Psoas muscle (tissue), 8 donors: Measurements from ENCODE around the gene TMEM185B. TPM values are rescaled to one million over a fixed set of nuclear protein-coding genes. Genes with fewer than 3 reads are reported as not detected.

Experiments used
- ATAC-seq, 4 donors: fragments of 200-7000 bp; cut with Tn5 transposase; one replicate each; pipeline ENCODE4 v1.9.1; 2020; ENCODE audit warnings: moderate library complexity in 3 of 4, mild to moderate bottlenecking in 2 of 4
- DNase-seq, 2 donors: peaks; one replicate each; pipeline ENCODE4 v3.0.0-alpha.2; 2020
- H3K27ac ChIP-seq: fragments of 200-600 bp; one replicate; pipeline ENCODE4 v1.8.0; 2022
- H3K27me3 ChIP-seq, 3 donors: fragments of 200-600 bp in 1 of 3; one replicate each; pipeline versions ENCODE4 v1.6.1 to v1.8.0; 2013 to 2022; ENCODE audit warnings: low read length in 2 of 3, mild to moderate bottlenecking in 2 of 3, moderate library complexity in 1 of 3; ENCODE audit not compliant: insufficient read depth in 3 of 3
- H3K36me3 ChIP-seq, 2 donors: fragments of 200-600 bp in 1 of 2; one replicate each; pipeline versions ENCODE4 v1.6.1 to v1.8.0; 2013 to 2022; ENCODE audit warnings: low read depth in 1 of 2, mild to moderate bottlenecking in 1 of 2, moderate library complexity in 1 of 2; ENCODE audit not compliant: insufficient read depth in 1 of 2
- H3K4me1 ChIP-seq: fragments of 200-600 bp; one replicate; pipeline ENCODE4 v1.8.0; 2022
- H3K4me3 ChIP-seq: fragments of 200-600 bp; one replicate; pipeline ENCODE4 v1.8.0; 2022; ENCODE audit warnings: mild to moderate bottlenecking
- H3K9me3 ChIP-seq: fragments of 200-600 bp; one replicate; pipeline ENCODE4 v1.8.0; 2022
- WGBS, 3 donors: extraction: QIAGEN DNeasy Blood & Tissue Kit; methylation state at CpG; one replicate each; pipeline versions ENCODE4 v1.1.6 to v1.1.7; 2013; 5-methylcytosine and 5-hydroxymethylcytosine counted together
- intact Hi-C, 2 donors: fragments of 100-400 bp; cut with DNase I; formaldehyde crosslinking; loops; one replicate each; pipeline versions ENCODE4 v1.11.0 to v1.14.2; 2022
- polyA plus RNA-seq, 3 donors: library from polyadenylated mRNA; stranded (reverse); fragments of 200-250 nt; gene quantifications; one replicate each; pipeline ENCODE4 v1.2.3, GENCODE V29; 2013
- total RNA-seq, 4 donors: library from RNA; stranded (reverse); fragmentation: NEBNext Ultra II Directional in 2 of 4; extraction: Animal tissue kit (Norgen Biotek cat#: 25700) in 2 of 4; gene quantifications; one replicate each; pipeline versions ENCODE4 v1.2.1 to v1.2.4, GENCODE V29; 2021 to 2023
- TF ChIP-seq, protein P1 (sequence below): fragments of 200-600 bp; IDR thresholded peaks from one replicate; pipeline ENCODE4 v1.8.0; 2022; ENCODE audit warnings: antibody characterized with exemption
- donor health status: healthy with polysubstance abuse.
- donor health status: DM: no; HTN: no; CAD: no; lungs with moderate emphysema.
- donor health status: Bipolar disorder and iron deficiency.
- donor health status: healthy.
- donor health status: DM: yes; HTN: yes; CAD: no.
- donor health status: DM: no; HTN: no; CAD: no.
- donor health status: DM: no; HTN: no; CAD: no.
- donor health status: DM: yes; HTN: yes; CAD: no.

The TMEM185B gene
- total and polyA plus RNA-seq, 7 donors: 10.4 to 28.1 (median 15.3) TPM

DNA sequence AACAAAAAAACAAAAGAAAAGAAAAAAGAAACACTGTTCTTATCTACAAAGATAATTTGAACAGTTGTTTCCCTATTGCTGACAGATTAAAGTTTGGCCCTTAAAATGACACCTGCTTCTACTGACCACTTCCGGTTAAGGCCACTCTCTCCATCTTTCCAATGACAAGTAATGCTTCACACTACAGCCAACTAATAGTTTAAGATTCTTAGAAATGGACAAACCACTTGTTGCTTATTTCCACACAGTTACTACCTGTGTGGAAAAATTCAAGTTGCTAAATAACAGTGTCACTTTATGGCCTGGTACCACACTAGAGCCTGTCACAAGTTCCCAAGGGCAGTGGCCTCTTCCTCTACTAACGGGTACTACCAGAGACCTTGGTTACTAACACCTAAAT lies 2.4 kb downstream of the TMEM185B start:
- WGBS, 3 donors: 60 to 81% (median 64%) methylated on average over 2 of the region's 2 CpGs
- H3K9me3 ChIP-seq: peaks cover 5% of the 10 kb centered on the region
- peaks cover 0 to 7% of the 10 kb centered on the region in 2 donors for H3K36me3 ChIP-seq
- peak overlapping the region; percentile 99 for H3K27ac ChIP-seq
- intact Hi-C loops: no loop called here
- TF ChIP-seq, protein P1, sequence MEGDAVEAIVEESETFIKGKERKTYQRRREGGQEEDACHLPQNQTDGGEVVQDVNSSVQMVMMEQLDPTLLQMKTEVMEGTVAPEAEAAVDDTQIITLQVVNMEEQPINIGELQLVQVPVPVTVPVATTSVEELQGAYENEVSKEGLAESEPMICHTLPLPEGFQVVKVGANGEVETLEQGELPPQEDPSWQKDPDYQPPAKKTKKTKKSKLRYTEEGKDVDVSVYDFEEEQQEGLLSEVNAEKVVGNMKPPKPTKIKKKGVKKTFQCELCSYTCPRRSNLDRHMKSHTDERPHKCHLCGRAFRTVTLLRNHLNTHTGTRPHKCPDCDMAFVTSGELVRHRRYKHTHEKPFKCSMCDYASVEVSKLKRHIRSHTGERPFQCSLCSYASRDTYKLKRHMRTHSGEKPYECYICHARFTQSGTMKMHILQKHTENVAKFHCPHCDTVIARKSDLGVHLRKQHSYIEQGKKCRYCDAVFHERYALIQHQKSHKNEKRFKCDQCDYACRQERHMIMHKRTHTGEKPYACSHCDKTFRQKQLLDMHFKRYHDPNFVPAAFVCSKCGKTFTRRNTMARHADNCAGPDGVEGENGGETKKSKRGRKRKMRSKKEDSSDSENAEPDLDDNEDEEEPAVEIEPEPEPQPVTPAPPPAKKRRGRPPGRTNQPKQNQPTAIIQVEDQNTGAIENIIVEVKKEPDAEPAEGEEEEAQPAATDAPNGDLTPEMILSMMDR: no peak
- peak overlapping the region; percentile 86 for H3K4me3 ChIP-seq
- H3K27me3 ChIP-seq: no peaks in the 10 kb centered on the region
- DNase-seq (no peak), ATAC-seq (no peak)
- H3K4me1 ChIP-seq: peaks cover 11% of the 10 kb centered on the region

DNA sequence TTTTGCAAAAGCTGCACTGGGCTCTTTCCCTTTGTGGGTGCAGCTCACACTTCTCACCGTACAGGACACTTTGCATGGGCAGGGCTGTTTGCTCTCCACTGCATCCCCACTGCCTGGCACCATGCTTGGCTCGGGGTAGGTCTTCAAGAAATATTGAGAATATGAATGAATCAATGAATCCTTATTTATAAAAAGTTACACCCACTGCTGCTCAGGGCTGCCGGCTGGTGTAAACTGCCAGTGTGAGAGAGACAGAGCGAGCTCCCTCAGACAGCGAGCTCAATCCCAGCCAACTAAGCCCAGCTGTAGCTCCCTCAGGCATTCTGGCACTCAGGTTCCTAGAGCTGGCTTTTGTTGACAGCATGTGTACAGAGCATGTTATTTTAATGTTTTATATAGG lies 3.4 kb downstream of the TMEM185B start:
- Histone ChIP-seq H3K27ac (no peak overlapping the region), H3K27me3 (no peaks in the 10 kb centered on the region), H3K4me1 (peaks cover 11% of the 10 kb centered on the region), H3K9me3 (peaks cover 5% of the 10 kb centered on the region), H3K36me3 (peaks cover 0 to 7% of the 10 kb centered on the region in 2 donors), H3K4me3 (no peak overlapping the region)
- 55 to 83% (median 69%) methylated on average over 5 of the region's 5 CpGs for WGBS, 3 donors
- TF ChIP-seq, protein P1: no peak
- intact Hi-C loops: no loop called here
- no peak for ATAC-seq
- DNase-seq: peak in 1 of 2 donors; percentile 23

DNA sequence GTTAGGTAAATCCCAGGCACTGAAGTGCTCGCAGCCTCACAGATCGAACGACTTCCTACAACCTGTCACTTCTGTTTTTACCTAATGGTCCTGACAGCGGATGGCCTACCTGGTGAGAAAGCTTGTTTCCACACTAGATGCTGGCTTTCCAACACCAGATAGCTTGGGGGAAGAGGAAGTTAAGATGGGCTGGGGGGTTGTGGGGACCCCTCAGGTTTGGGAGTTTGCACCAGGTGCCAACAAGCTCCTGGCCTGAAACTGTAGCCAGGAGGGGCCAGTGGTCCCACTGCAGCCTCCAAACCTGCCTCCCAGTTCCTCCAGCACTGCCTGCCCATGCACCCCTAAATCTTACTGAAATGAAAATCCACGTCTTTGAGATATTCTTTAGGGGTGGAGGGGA lies 3.9 kb downstream of the TMEM185B start:
- no peak for ATAC-seq
- peak in 1 of 2 donors; percentile 20 for DNase-seq
- 96 to 98% (median 96%) methylated on average over 5 of the region's 5 CpGs for WGBS, 3 donors
- TF ChIP-seq, protein P1: no peak
- Histone ChIP-seq H3K4me1 (peaks cover 11% of the 10 kb centered on the region), H3K4me3 (no peak overlapping the region), H3K27me3 (no peaks in the 10 kb centered on the region), H3K36me3 (peaks cover 0 to 7% of the 10 kb centered on the region in 2 donors), H3K27ac (no peak overlapping the region), H3K9me3 (peaks cover 5% of the 10 kb centered on the region)
- intact Hi-C loops: no loop called here

DNA sequence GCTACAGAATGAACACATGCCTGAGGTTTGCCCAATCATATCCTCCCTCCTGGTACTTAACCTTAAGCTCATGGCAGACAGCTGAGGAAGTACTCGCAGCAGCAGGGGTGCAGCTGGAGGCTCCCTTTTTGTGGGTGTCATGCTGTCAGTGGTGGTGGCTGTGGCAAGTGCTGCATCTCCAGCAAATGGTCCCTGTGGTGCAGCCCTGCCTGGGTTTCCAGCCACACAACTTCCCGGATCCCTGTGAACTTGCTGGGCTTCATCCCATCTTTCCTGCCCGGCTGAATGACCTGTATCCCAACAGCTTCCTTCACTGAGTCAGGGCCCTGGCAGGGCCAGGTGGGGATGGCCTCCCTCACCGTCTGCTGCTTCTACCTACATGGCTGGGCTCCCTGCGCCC lies 5.0 kb downstream of the TMEM185B start:
- Histone ChIP-seq H3K27ac (no peak overlapping the region), H3K9me3 (peaks cover 5% of the 10 kb centered on the region), H3K27me3 (no peaks in the 10 kb centered on the region), H3K36me3 (peaks cover 0 to 7% of the 10 kb centered on the region in 2 donors), H3K4me1 (peaks cover 6% of the 10 kb centered on the region), H3K4me3 (no peak overlapping the region)
- DNase-seq: no peak
- intact Hi-C loops: no loop called here
- no peak for ATAC-seq
- TF ChIP-seq, protein P1: no peak
- 93 to 98% (median 94%) methylated on average over 5 of the region's 5 CpGs for WGBS, 3 donors

DNA sequence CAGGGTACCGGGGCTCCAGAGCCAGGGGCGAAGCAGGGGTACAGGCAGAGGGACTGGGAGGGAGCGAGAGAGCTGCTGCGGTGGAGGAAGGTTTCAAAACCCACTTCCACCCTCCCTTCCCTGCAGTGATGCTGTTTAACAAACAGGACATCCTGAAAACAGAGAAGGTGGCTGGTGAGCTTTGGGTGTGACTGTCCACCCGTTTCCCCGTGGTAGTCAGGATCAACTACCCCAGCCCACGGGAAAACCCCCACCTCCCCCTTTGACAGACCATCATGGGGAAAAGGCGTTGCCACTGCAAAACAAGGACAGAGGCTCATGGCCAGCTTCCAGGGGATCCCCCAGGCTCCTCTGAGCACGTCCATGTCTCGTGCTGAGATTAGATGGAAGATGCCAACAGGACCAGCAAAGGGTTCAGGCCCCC lies 12.9 kb downstream of the TMEM185B start:
- DNase-seq (no peak), ATAC-seq (no peak)
- 59 to 66% (median 65%) methylated on average over 10 of the region's 10 CpGs for WGBS, 3 donors
- H3K4me3 ChIP-seq: no peak overlapping the region
- no peak overlapping the region for H3K27ac ChIP-seq
- no peaks in the 10 kb centered on the region for H3K9me3 ChIP-seq
- H3K36me3 ChIP-seq: no peaks in the 10 kb centered on the region
- no peaks in the 10 kb centered on the region for H3K27me3 ChIP-seq
- TF ChIP-seq, protein P1: no peak
- no peaks in the 10 kb centered on the region for H3K4me1 ChIP-seq
- intact Hi-C loops: no loop called here
